Measurements from ENCODE around the gene BLOC1S2.
A peak's percentile ranks its signal among the peaks of the same experiment; 100 is the strongest.
"Not testable (repeated sequence)": the region's sequence is repeated elsewhere in the genome, so short reads cannot be mapped to it uniquely, and the experiment has no call there.

Gene BLOC1S2

DNA sequence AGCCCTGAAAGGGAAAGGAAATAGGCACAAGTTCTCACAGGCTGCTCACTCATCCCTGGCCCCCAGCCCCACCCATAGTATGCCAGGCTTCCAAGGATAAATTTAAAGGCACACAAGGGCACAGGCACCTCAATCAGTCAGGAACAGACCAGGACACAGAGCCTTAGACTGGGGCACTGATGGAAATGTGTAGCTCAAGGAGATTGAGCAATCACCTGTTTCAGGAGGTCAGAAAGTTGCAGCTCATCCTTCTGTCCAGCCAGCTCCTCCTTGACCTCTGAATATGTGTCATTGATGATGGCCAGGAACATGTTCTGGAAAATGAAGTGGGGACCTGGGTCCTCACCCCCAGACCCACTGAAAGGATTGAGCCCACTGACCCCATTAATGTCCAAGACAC lies 6.6 kb upstream of the BLOC1S2 start:
- no peak for DNase-seq (ENCODE audit: extremely low spot score, insufficient read length, low read depth)
- FAIRE-seq: no peak

DNA sequence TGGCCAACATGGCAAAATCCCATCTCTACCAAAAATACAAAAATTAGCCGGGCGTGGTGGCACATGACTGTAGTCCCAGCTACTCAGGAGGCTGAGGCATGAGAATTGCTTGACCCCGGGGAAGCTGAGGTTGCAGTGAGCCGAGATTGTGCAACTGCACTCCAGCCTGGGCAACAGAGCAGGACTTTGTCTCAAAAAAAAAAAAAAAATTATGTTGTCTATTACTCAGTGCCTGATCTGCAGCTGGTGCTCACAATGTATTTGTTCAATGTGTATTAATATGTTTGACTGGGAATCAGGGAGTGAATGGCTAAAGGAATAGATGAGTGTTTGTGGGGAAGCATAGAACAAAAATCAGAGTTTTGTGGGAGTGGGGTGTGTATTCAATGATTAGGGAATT lies 5.8 kb upstream of the BLOC1S2 start:
- FAIRE-seq; DNase-seq (ENCODE audit: extremely low spot score, insufficient read length, low read depth): not testable (repeated sequence)

DNA sequence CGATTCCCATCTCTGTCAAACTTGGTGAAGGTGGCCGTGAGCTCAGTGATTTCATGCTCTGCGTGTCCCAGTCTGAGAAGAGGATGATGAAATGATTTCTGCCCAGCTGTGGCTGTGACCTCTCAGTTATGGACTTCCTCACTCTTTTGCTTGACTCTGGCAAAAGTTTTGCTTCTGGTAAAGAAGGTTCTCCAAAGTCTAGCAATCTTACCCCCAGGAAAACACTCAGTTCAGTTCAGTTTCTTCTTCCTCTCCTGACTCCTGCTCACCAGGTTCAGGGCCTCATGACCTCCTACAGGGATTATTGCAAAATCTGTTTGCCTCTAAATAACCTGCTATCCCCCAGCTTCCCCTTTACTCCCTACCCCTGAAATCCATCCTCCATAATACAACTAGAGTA lies 4.9 kb upstream of the BLOC1S2 start:
- no peak for FAIRE-seq

DNA sequence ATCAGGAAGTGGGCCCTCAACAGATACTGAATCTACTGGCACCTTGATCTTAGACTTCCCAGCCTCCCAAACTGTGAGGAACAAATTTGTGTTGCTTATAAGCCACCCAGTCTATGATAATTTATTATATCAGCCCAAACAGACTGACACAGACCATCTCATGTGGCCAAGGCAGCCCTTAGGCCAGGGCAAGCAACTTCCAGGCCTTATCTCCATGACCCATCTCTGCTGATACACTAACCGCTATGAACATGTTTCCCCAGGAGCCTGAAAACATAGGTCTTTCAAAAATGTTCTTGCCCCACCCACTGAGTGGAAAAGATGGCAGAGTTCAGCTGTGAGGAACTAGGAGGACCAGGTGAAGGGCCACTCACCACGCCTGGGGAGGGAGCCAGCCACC lies 3.2 kb upstream of the BLOC1S2 start:
- no peak for FAIRE-seq
- DNase-seq (ENCODE audit: extremely low spot score, insufficient read length, low read depth): no peak

More for the DNA sequence above, 4.9 kb upstream of the BLOC1S2 start:
- DNase-seq (ENCODE audit: extremely low spot score, insufficient read length, low read depth): no peak

DNA sequence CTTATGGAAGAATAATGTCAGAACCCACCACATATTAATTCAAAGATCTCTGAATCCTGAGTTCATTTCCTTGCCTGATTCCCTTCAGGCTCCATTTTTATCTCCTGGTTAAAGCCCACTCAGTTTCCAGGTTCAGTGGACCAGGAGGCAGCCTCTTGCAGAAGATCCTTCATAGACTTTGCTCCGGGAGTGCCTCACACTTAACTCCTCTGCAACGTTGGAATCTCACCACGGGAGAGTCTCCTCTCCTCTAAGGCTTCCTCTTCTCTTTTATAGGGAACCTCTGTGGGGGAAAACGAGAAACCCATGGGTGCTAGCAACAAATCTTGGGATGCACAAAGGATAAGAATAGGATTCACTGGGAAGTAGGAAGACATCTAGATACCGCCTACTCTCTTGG lies 1.7 kb upstream of the BLOC1S2 start:
- no peak for DNase-seq (ENCODE audit: extremely low spot score, insufficient read length, low read depth)
- no peak for FAIRE-seq

DNA sequence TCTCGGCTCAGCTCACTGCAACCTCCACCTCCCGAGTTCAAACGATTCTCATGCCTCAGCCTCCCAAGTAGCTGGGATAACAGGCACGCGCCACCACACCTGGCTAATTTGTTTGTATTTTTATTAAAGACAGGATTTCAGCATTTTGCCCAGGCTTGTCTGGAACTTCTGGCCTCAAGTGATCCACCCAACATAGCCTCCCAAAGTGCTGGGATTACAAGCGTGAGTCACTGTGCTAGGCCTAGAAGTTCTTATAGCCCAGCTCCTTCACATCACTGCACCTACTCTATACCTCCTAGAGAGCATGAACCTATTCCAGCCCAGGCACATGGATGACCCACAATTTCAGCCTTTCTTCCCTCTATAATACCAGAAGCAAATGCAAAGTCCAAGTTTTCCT lies 1.3 kb upstream of the BLOC1S2 start:
- no peak for FAIRE-seq

DNA sequence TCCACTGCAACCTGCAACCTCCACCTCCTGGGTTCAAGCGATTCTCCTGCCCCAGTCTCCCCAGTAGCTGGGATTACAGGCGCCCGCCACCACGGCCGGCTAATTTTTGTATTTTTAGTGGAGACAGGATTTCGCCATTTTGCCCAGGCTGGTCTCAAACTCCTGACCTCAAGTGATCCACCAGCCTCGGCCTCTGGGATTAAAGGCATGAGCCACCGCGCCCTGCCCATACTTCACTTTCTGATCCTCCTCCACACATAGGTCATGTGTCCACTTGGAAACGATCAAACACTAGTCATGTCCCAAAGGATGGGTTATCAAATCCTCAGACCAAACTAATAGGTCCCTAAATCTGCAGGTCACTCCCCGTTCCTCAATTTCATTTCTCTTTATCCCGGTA lies 1.2 kb downstream of the BLOC1S2 start:
- DNase-seq (ENCODE audit: extremely low spot score, insufficient read length, low read depth); FAIRE-seq: not testable (repeated sequence)

More for the DNA sequence above, 1.3 kb upstream of the BLOC1S2 start:
- DNase-seq (ENCODE audit: extremely low spot score, insufficient read length, low read depth): no peak

DNA sequence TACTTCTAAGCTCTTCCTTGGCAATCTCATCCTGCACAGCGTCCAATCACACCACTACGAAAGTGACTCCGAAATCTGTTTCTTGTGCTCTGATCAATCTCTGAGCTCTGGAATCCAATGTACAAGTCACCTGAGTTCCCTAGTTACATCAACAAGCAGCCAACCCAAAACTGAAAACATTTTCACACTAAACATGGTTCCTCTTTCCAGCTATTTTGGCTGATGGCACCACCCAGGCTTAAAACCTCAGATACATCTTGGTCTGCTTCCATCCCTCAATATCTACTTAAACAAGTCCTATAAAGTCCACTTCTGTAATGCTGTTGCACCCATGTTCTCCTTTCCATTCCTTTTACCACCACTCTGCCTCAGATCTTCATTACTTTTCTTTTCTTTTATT lies 3.6 kb downstream of the BLOC1S2 start:
- no peak for DNase-seq (ENCODE audit: extremely low spot score, insufficient read length, low read depth)
- no peak for FAIRE-seq

DNA sequence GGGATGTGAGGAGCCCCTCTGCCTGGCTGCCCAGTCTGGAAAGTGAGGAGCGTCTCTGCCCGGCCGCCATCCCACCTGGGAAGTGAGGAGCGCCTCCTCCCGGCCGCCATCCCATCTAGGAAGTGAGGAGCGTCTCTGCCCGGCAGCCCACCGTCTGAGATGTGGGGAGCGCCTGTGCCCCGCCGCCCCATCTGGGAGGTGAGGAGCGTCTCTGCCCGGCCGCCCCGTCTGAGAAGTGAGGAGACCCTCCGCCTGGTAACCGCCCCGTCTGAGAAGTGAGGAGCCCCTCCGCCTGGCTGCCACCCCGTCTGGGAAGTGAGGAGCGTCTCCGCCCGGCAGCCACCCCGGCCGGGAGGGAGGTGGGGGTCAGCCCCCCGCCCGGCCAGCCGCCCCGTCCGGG lies 9.5 kb downstream of the BLOC1S2 start:
- not testable (repeated sequence) for DNase-seq (ENCODE audit: extremely low spot score, insufficient read length, low read depth); FAIRE-seq

DNA sequence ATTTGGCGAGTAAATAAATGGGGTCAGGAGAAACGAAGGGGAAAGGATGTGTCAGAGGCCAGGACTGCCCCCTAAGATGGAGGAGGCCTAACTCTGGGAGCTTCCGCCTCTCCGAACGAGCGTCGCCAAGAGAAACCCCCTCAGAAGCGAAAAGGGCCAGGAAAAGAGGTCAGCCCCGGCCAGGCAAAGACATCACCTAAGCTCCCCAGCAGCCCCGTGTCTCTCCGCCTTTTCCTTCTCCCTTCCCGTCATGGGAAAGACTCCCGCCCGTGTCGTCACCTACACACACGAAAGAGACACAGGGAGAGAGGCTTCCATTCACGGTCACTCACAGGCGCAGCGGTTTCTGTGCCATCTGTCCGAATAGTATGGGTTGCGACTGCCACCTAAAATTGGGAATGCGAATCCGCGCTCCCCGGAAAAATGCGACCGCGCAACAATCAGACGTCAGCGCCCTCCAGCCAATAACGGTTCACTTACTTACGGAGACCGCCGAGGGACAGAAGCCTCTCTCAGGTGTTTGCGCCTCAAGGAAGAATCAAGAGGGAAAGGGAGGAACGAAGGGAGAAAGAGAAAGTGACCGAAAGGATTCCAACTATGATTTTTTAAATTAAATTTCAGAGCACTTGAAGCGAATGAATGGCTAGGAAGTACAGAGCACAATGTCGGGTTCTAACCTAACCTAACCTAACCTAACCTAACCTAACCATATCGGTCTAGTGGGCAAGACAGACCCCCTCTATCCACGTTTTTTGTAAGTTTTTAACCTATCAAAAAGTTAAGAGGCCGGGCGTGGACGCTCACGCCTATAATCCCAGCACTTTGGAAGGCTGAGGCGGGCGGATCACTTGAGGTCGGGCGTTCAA lies 19.0 kb downstream of the BLOC1S2 start, which contains the start of gene CWF19L1:
Gene CWF19L1, minus strand, starts transcription at position 400 of the 866 bp plus-strand sequence. Its CDS starts 45 bp downstream, at position 355.
- peak; percentile 93 for FAIRE-seq
- DNase-seq (ENCODE audit: extremely low spot score, insufficient read length, low read depth): peak; percentile 56

DNA sequence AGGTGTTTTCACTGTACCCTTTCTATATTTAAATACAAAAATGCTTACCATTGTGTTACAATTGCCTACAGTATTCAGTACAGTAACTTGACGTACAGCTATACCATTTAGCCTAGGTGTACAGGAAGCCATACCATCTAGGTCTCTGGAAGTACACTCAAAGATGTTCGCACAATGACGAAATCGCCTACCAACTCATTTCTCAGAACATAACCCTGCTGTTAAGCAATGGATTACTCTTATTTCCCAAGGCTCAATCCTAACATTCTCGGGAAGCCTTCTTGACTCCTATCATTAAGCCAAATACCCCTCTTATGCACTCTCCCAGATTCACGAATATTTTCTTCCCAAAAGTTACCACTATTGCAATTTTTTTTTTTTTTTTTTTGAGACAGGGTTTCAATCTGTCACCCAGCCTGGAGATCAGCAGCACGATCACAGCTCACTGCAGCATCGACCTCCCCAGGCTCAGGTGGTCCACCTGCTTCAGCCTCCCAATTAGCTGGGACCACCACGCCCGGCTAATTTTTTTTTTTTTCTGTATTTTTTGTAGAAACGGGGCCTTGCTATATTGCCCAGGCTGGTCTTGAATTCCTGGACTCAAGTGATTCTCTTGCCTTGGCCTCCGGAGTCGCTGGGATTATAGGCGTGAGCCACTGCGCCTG lies 20.5 kb downstream of the BLOC1S2 start:
- DNase-seq (ENCODE audit: extremely low spot score, insufficient read length, low read depth) (no peak), FAIRE-seq (no peak)

DNA sequence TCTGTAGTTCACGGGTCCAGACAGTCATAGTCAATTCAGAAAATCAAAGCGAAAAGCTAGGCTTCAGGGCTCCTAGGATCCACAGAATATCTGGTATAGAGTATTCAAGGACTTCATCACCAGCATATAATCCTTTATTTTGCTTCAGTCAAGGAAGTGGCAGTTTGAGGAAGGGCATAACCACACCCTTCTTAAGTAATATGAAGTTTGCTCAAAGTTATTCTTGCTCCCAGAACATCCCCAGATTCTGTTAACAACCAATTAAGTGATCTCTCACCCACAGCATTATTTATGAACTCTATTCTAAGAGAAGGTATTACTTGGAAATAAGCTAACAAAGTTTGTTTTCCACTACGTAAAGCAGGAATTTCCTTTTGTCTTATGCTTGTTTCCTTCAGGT lies 32.3 kb downstream of the BLOC1S2 start:
- DNase-seq (ENCODE audit: extremely low spot score, insufficient read length, low read depth) (no peak), FAIRE-seq (no peak)

DNA sequence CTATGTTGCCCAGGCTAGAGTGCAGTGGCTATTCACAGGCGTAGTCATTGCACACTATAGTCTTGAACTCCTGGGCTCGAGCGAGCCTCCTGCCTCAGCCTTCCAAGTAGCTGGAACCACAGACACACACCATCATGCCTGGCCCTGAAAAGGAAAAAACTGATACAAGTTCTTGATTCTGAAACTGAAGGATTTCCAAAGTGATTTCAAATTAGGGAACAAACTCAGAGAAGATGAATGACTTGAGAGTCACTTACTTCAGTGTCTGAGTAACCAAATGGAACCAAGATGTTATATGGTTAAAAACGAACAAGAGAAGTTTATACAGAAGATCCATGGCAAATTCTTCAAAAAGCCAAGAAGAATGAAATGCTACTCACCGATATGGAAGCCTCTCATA lies 33.4 kb downstream of the BLOC1S2 start:
- no peak for FAIRE-seq
- no peak for DNase-seq (ENCODE audit: extremely low spot score, insufficient read length, low read depth)

DNA sequence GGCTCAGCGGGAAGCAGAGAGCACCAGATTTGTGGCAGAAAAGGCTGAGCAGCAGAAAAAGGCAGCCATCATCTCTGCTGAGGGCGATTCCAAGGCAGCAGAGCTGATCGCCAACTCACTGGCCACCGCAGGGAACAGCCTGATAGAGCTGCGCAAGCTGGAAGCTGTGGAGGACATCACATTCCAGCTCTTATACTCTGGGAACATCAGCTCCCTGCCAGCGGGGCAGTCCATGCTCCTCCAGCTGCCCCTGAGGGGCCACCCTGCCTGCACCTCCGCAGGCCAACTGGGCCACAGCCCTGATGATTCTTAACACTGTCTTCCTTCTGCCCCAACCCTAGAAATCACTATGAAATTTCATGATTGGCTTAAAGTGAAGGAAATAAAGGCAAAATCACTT lies 37.7 kb downstream of the BLOC1S2 start:
- no peak for FAIRE-seq

DNA sequence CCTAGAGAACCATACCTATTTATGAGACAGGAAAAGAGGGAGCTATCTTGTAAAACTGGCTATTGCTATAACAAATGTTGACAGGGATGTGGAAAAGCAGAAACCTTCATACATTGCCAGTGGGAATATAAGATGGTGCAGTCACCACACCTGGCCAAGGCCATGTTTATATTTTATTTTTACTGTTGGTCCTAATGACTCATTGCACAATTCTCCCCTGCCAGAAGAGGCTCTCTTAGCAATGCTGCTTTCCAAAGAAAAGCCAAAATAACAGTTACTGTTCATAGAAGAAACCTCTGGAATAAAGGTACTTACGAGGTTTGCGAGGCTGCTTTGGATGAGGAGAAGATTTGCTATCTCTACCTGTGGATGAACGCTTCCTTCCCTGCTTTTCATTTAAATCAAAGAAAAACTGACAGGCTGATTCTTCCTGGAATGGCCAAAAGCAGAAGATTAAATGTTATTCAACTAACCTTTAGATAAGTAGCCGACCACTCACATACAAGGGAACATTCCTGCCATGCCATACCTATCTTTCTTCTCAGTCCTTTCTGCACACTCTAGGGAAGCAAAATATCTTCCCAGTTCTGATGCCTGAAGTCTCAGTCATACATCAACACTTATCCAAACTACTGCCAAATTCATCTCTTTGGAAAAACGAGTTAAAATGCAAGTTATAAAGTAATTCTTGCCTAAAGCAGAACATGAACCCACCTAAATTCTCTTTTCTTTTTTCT lies 40.8 kb downstream of the BLOC1S2 start:
- no peak for FAIRE-seq
- DNase-seq (ENCODE audit: extremely low spot score, insufficient read length, low read depth): no peak

More for the DNA sequence above, 37.7 kb downstream of the BLOC1S2 start:
- no peak for DNase-seq (ENCODE audit: extremely low spot score, insufficient read length, low read depth)

DNA sequence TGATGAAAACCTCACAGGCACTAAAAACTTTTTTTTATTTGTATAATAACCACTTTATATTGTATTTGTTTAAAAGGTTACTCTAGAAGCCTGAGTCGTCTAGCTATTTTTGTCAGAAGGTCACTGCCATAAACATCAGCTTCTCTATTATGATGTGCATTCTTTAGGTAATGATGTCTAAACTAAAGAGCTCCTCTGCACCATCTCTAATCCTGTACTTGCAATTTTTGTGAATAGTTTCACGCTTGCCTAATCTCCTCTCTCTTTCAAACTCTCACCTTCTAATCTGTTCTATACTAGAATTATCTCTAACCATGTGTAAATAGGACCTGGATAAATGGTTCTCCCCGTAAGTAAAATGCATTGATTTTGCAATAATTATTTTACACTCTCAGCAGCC lies 46.6 kb downstream of the BLOC1S2 start:
- FAIRE-seq: no peak
- DNase-seq (ENCODE audit: extremely low spot score, insufficient read length, low read depth): no peak

DNA sequence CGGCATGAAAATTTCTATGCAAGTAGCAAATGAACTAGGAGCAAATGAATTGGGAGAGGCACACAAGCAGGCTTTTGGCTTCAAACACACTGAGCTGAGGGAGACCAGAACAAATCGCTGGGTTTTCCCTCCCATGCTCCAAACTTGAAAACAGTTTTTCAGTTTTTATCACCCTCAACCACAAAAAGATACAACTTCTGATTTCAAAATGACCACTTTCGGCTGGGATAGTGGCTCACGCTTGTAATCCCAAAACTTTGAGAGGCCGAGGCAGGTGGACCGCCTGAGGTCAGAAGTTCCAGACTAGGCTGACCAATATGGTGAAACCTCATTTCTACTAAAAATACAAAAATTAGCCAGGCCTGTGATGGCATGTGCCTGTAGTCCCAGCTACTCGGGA lies 48.1 kb downstream of the BLOC1S2 start:
- FAIRE-seq: peak; percentile 35

DNA sequence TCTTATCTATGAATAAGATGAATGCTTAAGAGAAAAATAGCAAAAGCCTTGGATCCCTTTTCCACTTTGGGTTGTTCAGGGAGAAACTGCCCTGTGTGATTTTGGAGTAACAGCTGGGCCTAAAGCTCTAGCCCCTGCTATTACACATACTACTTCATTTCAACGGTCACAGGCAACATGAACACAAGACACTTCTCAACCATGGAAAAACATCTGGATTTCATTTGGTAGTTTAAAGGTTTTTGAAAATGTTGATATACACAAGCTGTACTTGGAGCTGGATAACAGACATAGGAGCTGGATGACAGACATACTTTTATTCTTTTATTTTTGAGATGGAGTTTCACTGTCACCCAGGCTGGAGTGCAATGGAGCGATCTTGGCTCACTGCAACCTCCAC lies 54.4 kb downstream of the BLOC1S2 start:
- FAIRE-seq (no peak), DNase-seq (ENCODE audit: extremely low spot score, insufficient read length, low read depth) (no peak)

More for the DNA sequence above, 48.1 kb downstream of the BLOC1S2 start:
- DNase-seq (ENCODE audit: extremely low spot score, insufficient read length, low read depth): no peak

DNA sequence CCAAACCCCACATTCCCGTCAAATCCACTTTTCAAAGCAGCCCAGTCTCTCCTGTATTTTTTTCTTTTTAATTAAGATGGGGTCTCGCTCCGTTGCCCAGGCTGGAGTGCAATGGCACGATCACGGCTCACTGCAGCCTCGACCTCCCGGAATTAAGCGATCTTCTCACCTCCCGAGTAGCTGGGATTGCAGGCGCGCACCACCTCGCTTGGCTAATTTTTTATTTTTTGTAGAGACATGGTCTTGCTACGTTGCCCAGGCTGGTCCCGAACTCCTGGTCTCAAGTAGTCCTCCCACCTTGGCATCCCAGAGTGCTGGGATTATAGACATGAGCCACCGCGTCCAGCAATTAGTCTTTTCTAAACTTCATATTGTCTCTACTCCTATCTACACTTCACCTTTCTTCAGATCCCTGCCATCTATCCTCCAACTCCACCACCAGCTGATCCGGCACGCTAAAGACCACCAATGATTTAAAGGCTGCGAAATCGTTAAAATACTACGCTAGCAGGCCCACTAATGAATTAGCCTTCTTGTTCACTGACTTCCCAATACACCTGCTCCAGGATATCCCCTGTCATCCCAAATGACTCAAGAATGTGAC lies 56.6 kb downstream of the BLOC1S2 start:
- FAIRE-seq: peak; percentile 60

DNA sequence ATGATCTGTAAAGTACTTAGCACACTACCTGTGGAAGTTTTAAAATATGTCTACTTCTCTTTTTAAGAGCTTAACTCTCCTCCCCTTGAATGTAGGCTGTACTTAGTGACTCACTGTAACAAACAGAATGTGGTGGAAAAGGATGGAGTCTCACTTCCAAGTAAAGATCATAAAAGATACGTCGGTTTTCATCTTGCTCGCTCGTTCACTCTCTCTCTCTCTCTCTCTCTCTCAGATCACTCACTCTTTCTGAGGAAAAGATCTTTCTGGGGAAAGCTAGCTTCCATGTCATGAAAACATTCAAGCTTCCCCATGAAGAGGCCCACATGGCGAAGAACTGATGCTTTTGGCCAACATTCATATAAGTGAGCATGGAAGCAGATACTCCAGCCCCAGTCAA lies 62.6 kb downstream of the BLOC1S2 start:
- FAIRE-seq (no peak), DNase-seq (ENCODE audit: extremely low spot score, insufficient read length, low read depth) (no peak)

More for the DNA sequence above, 56.6 kb downstream of the BLOC1S2 start:
- DNase-seq (ENCODE audit: extremely low spot score, insufficient read length, low read depth): no peak

All from GM18507 (cell line).